HUDEP-2 (cell line): Measurements from ENCODE around the gene LBHD2.
"Not testable (repeated sequence)": the region's sequence is repeated elsewhere in the genome, so short reads cannot be mapped to it uniquely, and the experiment has no call there.

Experiments
- DNase-seq, 76 experiments: peaks; one replicate each; lab custom pipeline; 2025; ENCODE audit not compliant: unreplicated experiment in 76 of 76; lab: John Stamatoyannopoulos, UW

The LBHD2 gene

GRCh38 chr14:103084021-103084919 lies at the start of gene LBHD2:
LBHD2 (plus strand) TSS chr14:103084210; CDS start chr14:103086013, 1,803 bp downstream.
- DNase-seq = no peak

GRCh38 chr14:103041464-103041863 lies 42.5 kb upstream of the LBHD2 start:
- no peak for DNase-seq

GRCh38 chr14:103043257-103044015 lies 40.6 kb upstream of the LBHD2 start:
- DNase-seq = no peak

GRCh38 chr14:103045371-103045869 lies 38.6 kb upstream of the LBHD2 start:
- DNase-seq = no peak

- DNase-seq = not testable (repeated sequence)
Measured at GRCh38 chr14:103047453-103047852, 36.6 kb upstream of the LBHD2 start.

GRCh38 chr14:103050935-103051334 lies 33.1 kb upstream of the LBHD2 start:
- no peak for DNase-seq

- DNase-seq = no peak
Measured at GRCh38 chr14:103052407-103052806, 31.6 kb upstream of the LBHD2 start.

- DNase-seq = no peak
Measured at GRCh38 chr14:103055695-103056094, 28.3 kb upstream of the LBHD2 start.

- no peak for DNase-seq
Measured at GRCh38 chr14:103056322-103057027, 27.5 kb upstream of the LBHD2 start.

GRCh38 chr14:103057028-103057371 lies 27.0 kb upstream of the LBHD2 start:
- peak in 1 of 76 experiments; percentile 32 for DNase-seq

GRCh38 chr14:103057372-103058163 lies 26.4 kb upstream of the LBHD2 start, which contains the start of gene CDC42BPB:
CDC42BPB (minus strand) TSS chr14:103057549; CDS start chr14:103057173, 376 bp downstream.
- DNase-seq = peak in 45 of 76 experiments; percentile 8 to 56 (median 32)

GRCh38 chr14:103058164-103059055 lies 25.6 kb upstream of the LBHD2 start:
- no peak for DNase-seq

GRCh38 chr14:103059556-103059955 lies 24.5 kb upstream of the LBHD2 start:
- DNase-seq = no peak

GRCh38 chr14:103061482-103061976 lies 22.5 kb upstream of the LBHD2 start:
- no peak for DNase-seq

- DNase-seq = no peak
Measured at GRCh38 chr14:103064436-103064835, 19.6 kb upstream of the LBHD2 start.

- no peak for DNase-seq
Measured at GRCh38 chr14:103064978-103065377, 19.0 kb upstream of the LBHD2 start.

- DNase-seq = no peak
Measured at GRCh38 chr14:103065861-103066260, 18.1 kb upstream of the LBHD2 start.

GRCh38 chr14:103066399-103066798 lies 17.6 kb upstream of the LBHD2 start:
- DNase-seq = no peak
